Non-pigmented ciliary epithelial cell (primary cell): ENCODE results near the gene DIAPH2.

Source experiments
- DNase-seq: peaks from one replicate; pipeline ENCODE4 v3.0.0-alpha.2; 2010; ENCODE audit warnings: low read depth

Gene DIAPH2

DNA sequence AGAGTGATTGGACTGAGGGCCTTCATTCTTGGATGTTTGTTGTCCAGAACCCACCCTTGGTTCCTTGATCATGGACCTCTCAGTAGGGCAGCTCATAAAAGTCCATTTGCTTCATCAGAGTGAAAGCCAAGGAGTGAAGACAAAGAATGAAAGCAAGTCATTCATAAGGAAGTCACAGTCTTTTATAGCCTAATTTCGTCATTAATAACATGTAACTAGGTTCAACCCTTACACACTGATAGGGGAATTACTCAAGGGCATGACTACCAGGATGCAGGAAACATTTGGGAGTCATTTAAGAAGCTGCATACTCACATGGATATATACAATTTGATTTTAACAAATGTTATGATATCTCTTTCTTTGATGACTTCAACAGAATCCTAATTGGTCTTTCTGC, 294.3 kb downstream of the DIAPH2 start:
- no peak for DNase-seq

DNA sequence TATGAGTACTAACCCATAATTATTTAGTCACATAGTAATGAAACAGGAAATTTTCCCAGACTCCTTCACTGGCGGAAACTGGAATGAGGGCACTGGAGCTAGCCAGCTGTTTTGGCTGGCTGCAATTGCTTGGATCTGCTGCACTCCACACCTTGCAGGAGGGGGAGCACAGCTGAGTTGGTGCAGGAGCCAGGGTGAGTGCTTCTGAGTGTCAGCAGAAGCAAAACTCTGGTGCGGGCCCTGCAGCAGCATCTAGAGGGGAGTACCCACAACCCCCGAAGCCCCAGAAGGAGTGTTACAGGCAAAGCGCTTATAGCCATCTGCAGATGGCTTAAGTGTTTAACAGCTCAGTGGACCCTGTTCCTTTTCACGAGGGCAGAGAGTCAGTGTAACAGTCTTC, 295.1 kb downstream of the DIAPH2 start:
- no peak for DNase-seq

DNA sequence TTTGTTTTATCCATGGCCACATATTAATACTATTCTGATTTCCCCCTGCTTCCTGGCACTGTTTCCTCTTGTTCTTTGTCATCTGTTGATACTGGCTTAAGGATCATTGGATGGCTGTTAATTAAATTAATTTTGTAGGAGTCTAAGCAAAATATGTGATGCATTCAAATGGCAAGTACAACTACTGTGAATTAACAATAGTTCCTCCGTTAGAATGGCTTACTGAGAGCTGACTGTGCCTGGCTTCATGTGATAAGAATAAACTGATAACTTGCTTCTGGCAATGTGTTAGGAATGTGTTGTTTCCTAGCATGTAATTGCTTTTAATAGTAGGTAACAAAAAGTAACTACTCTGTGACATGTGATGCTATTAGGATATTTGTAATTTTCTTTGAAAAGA, 297.5 kb downstream of the DIAPH2 start:
- DNase-seq, result no peak

DNA sequence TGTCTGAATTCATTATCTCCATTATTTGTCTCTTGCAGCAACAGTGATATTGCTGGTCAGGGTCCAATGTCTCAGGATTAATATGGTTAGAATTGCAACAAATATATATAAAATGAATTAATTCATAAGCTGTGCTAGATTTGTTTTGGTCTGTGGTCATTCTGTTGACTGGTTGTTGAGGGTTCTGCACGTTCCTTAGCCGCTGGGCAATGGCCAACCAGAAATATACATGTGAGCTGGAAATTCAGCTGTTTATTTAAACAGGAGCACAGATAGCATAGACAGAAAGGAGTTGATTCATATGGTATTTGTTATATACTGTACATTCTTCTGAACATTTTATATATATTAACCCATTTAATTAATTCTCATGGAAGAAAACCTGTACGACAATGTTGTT, 299.9 kb downstream of the DIAPH2 start:
- no peak for DNase-seq

DNA sequence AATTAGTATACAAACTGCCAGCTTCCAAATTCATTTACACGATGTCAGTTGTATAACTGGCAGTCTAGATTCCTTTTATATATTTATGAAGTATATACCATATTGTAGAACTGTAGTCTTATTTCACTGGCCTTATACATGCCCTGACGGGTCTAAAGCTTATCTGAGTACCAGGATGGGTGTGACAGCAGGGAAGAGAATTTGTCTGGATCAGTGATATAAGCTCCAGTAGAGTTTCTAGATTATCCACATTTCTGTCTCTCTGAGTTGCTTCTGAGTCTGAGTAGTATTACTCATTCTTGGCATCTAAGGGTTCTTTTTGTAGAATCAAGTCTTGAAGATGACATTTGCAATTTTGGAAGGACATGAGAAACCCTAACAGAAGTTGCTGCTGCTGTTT, 300.4 kb downstream of the DIAPH2 start:
- DNase-seq, result no peak

DNA sequence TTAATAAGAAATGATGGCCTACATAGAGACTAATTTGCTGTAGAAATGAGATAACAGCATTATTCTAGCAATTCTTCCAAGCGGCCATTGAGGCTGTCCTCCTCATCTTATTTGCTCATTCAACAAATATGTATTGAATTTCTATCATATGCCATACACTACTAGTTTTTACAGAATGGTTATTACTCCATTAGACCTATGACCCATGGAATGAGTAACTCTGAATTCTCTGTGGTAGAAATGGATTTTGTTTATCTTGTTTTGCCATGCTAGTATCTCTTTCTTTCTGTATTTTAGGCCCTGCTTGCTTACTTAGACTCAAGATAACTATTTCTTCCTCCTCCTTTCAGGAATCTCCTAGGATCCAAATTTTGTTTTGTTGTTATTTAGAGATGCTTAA, 302.6 kb downstream of the DIAPH2 start:
- peak; percentile 13 for DNase-seq

DNA sequence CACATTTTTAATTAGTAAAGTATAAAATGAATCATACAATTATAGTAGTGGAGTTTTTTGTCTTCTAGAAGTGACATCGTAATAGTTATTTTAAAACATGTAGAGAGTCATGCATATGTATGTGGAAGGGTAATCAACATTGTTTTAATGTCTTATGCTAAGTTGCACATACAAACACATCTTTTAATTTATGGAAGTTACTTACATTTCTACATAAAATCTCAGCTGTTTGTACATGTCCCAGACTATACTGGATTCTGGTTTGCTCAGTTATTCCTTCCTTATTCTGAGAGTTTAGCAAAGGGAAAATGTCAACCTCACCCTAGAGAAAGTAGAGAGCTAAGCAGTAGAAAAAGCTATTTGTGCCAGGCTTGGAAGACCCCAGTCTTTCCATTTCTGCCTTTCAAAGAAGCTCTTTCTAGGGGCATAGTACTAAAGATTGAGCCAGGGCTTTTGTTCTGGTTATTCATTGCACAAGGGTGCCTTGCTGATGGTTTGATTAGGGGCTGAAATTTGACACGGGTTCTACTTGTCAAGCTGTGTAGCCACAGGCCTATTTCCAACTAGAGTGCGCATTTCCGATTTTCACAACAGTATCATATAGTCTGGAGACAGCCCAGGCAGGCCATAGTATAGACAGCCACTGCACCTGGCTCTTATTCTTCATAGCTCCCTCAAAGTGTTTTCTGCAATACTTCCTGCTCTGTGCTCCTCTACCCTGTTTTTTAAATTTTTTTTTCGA, 305.4 kb downstream of the DIAPH2 start:
- no peak for DNase-seq

DNA sequence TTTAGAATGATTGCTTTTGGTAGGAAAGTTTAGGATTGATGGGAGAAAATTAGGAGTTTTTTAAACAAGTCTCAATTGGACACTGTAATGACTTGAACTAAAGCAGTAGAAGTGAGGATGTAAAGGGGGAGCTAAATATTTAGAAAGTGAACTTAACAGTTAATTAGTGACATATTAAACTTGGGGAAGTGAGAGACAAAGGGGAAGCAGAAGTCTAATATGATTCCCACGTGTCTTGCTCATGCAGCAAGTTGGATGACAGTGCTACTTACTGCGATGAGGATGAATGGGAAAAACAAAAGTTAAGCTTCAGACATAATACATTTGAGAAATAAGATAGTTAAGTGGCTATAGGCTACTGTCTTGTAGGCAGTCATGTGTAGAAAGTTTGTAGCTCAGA, 309.5 kb downstream of the DIAPH2 start:
- DNase-seq, result no peak

DNA sequence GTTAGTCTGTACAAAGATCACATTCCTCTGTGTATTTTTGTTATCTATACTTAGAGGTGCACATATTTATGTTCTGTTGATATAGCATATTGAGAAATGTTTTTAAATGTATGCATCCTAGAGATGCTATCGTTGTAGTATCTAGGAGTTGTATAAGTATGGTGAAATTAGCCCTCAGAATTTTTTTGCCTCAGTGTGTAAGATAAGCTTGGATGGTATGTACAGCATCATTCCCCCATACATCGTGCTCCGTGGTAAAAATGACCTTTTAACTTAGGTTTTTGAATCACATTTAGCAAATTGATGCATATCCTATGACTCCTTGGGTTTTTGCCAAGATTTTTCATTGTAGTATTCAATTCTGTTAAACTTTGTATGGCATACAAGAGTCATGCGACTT, 312.6 kb downstream of the DIAPH2 start:
- DNase-seq, result no peak

DNA sequence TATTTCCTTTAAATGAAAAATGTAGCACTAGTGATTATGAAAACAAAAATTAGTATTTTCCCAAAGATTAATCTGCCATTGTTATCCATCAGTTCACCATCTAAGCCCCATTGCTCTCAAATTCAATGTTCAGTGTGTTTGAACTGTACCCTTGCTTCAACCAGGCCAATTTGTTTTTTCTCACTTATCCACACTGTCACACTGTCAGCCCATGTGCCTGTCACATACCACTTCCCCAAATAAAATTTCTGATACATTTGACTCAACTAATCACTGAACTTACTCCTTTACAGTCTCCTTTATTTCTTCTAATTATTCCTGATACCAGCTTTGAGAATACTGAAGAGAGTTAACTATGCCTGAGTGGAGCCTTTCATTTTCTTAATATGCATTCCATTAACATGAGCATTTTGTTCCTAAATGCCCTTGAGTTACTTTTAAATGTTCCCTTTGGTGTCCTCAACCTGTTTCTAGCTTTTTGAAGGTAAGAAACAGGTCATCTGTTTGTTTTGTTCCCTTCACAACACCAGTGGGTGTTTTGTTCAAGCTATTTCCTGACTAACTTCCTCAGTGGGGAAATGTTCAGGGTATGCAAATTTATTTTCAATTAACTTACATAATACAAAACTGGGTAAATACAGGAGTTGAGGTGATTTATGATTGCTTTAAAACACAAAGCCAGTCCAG, 316.2 kb downstream of the DIAPH2 start:
- no peak for DNase-seq

DNA sequence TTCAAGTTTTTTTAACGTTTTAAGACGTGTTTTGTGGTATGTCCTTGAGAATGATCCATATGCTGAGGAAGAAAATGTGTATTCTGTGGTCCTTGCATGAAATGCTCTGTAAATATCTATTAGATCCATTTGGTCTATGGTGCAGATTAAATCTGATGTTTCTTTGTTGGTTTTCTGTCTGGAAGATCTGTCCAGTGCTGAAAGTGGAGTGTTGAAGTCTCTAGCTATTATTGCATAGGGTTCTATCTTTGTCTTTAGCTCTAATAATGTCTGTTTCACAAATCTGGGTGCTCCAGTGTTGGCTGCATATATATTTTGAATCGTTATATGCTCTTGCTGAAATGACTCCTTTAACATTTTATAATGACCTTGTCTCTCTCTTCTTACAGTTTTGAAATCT, 321.5 kb downstream of the DIAPH2 start:
- no peak for DNase-seq

DNA sequence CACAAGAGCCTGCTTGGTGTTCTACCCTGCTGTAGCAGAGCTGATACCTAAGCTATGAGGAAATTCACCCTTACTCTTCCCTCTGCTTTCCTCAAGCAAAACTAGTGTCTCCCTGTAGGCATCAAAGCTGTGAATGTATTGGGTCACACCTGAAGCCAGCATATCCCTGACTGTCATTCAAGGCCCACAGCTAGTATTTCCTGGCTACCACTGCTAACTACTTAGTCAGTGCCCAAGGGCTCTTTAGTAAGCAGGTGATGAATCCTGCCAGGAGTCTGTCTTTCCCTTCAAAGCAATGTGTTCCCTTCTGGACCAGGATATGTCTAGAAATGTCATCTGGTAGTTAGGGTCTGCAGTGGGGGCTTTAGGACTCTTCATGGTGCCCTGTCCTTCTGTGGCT, 324.7 kb downstream of the DIAPH2 start:
- DNase-seq, result no peak

DNA sequence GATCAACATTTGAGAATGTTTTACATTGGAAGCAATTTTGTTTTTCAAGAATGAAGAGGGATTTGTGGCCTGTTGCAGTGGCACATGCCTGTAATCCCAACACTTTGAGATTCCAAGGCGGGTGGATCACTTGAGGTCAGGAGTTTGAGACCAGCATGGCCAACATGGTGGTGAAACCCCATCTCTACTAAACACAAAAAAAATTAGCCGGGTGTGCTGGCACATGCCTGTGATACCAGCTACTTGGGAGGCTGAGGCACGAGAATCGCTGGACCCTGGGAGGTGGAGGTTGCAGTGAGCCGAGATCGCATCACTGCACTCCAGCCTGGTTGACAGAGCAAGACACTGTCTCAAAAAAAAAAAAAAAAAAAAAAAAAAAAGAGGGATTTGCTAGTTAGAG, 326.9 kb downstream of the DIAPH2 start:
- no peak for DNase-seq

DNA sequence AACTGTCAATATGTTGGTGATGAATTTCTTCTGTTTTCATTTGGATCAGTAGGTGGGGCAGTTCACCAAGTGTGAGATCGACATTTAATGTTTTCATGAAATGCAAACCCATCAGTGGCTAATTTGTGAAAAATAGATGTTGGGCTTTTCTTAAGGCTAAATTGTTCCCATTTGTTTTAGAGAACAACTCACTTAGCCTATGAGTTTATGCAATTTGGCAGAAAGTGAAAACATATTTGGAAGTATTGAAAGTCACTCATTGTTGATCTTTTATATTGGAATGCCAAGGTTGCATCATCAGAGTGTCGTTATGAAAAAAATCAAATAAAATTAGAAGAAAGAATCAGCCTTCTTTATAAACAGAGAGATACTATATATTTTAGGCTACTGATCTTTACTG, 331.5 kb downstream of the DIAPH2 start:
- DNase-seq, result no peak

DNA sequence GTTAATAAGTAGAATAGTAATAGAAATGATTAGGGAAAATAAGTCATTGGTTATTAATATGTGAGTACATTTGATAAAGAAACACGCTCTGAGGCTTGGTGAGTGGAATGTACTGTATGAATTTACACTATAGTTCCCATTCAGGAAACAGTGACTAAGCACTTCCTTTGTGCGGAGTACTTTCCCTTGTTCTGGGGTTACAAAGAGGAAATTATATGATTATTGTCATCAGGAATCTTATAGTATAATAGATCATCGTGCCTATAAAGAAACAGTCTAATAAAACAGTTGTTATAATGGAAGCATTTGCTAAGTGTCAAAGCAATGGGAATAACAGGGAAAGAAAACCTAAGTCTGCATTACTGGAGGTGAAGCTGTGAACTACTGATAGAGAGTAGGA, 337.0 kb downstream of the DIAPH2 start:
- no peak for DNase-seq

DNA sequence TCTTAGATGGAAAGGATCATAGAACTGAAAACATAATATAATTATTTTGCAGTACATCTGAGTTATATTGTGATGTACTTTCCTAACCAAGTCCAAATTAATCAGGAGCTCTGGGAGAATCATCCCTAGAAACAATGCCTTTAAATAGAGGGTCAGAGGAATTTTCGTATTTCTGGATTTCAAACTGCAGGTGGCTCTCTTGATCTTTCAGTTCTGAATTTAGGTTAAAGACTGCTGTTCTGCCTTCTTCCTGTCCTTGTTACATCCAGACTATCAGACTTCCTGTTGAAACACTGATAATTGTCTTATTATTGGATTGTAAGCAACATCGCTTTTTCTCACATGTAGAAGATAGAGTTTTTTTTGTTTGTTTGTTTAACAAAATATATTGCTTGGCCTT, 341.8 kb downstream of the DIAPH2 start:
- DNase-seq, result no peak

DNA sequence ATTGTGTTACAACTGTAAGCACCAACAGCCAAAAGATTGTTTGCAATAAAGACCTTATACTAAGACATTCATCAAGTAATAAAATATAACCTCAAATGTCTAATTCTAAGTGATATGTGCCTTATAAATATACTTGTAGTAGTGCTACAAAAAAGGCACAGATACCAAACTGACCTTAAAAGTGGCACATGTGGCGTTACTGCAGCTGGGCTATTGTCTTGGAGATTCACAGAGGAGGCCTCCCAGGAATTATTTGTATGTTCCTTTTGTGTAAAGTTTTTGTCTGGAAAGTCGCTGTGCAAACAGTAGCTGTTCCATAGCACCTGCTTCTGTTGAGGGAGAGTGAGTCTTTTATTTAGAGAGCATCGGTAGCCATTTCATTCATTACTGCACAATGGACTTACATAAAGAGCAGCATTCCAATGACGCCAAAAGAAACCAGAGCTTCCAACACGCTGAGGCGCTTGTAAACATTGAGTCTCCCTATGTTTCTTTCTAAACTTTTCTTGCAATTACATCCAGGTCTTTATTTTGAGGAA, 342.8 kb downstream of the DIAPH2 start:
- DNase-seq, result no peak

DNA sequence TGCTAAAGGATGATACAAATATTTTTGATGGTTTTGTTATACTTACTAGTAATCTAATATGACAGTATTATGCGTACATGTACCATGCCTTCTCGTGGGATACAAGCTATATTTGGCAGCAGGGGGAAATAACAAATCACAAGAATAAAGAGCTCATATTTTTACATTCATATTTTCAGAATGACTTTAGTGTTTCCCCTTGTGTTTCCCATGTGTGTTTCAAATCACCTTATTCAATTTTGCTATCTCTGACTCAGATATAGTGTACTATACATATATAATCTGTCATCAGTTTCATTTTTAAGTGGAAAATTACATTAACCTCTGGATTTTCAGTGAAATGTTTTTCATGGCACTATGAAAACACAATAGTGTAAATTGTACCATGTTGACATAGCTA, 345.8 kb downstream of the DIAPH2 start:
- no peak for DNase-seq

DNA sequence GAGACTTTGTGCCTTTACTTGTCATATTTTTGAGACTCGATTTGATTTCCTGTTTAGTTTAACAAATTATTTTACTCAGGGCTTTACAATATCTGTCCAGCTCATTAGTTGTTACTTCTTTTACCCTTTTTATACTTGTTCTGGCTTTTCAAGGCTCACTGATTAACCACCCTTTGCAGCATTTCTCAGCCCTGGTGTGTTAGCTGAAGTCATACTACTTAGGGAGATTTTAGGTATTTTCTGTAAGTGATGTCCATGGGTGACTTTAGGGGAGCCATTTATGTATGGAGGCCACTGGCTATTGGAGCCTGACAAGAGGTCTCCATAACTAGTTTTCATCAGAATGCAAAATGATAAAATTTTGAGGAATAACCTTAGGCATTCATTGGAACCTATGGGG, 346.3 kb downstream of the DIAPH2 start:
- no peak for DNase-seq

DNA sequence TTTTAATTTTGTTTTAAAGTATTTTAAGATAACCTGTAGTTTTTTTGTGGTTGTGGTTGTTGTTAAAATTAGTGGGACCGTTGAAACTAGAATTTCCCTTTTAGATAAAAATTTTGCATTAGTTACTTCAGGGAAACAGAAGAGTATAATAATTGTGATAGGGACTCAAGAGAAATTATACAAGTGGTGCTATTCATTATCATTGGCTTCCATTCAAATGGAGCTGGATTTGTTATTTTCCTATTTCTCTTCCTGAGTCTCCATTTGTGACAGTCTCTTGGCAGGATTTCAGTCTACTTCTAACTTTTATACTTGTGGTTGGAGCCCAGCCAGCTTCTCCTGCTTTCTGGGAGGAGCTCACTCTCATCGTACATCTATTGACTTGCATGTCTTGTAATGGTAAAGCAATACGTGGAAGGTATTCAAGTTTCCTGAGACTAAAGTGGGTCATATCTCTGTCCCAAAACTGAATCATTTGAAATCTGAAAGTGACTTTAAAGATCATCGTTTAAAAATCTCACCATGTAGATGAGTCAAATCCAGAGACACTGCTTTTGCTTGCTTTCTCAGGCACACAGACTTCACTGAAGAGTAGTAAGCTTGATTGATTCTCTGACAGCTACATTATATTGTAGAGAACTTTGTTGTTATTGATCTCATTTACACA, 354.9 kb downstream of the DIAPH2 start:
- no peak for DNase-seq

DNA sequence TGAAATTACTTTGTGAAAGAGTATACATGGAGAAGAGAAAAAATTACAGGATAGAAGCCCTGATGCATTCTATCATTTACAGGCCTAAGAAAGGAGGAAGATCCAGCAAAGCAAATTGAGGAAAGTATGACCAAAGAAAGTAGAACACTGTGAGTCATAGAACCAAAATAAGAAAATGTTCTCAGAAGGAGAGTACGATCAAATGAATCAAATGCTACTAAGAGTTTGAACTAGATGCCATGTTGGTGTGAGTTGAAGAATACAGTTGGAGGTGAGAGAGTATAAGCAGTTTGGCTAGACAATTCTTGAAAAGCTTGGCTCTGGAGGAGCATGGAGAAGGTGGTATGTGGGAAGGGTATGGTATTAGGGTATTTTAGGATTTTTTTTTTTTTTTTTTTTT, 360.8 kb downstream of the DIAPH2 start:
- no peak for DNase-seq

DNA sequence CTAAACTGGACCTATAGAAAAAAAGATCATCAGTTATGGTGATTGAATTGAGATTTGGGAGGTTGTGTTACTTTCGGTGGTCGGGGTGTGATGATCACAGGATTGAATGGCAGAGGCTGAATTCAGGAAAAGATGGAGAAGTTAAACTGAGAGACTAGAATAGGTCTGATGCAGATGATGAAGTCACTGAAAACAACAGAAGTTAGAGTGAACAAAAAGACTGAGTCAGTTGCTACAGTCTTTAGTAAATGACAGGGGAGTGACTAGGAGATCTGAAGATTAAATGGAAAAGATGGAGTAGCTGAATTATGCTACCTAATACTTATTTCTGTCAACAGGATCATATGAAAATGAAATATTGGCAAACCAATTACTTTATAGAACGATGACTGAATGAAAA, 362.2 kb downstream of the DIAPH2 start:
- no peak for DNase-seq

DNA sequence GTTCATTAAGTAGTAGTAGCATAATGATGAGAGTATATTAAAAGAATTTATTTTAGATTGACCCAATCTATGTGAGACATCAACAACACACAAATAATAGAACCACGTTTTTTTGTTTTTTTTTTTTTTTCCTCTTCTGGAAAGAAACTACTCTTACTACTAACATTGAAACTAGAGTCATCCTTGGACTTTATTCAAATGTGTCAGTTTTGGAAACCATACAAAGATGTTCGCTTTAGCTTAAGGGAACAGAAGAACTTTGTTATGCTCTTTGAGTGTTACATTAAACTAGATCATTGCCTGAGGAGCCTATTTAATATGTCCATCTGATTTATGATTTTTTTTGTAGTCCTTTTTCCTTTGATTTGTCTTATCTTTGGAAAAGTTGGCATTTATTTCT, 365.8 kb downstream of the DIAPH2 start:
- DNase-seq, result no peak
